Measurements from ENCODE around the gene SRSF3.

The SRSF3 gene

DNA sequence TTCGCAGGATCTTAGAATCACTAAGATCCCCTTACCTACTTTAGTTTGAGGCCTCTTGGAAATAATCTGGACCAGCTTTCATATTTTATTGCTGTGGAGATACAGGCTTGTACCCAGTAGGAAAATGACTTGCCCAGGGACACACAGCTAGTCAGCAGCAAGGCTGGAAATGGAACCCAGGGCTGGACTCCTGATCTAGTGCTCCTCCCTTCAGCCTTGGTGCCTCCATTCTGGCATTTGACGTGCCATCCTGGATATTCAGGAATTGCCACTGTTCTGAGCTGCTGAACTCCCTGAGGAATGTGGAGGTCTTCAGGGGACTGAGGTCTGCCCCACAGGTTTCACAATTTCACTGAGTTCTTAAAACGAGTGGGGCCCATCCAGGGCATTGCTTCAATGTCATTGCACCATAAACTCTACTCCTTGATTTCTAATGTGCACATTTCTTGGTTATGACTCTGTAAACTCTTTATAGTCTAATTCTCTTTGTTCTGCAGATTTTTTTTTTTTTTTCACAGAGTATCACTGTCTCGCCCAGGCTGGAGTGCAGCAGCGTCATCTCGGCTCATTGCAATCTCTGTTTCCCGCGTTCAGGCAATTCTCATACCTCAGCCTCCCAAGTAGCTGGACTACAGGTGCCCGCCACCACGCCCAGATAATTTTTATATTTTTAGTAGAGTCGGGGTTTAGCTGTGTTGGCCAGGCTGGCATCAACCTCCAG lies 57.7 kb downstream of the SRSF3 start:
- TF ChIP-seq TAF1 (IDR thresholded peaks at IDR 0.05; ENCODE audit: borderline replicate concordance, insufficient read depth, low read length) (no peak), POLR2AphosphoS5 (IDR thresholded peaks at IDR 0.05; ENCODE audit: low read depth, low read length) (no peak), FOXP2 (optimal IDR thresholded peaks at IDR 0.05; ENCODE audit: borderline replicate concordance, extremely low read depth, extremely low read length, insufficient read depth) (no peak)
- TF ChIP-seq, protein P1, sequence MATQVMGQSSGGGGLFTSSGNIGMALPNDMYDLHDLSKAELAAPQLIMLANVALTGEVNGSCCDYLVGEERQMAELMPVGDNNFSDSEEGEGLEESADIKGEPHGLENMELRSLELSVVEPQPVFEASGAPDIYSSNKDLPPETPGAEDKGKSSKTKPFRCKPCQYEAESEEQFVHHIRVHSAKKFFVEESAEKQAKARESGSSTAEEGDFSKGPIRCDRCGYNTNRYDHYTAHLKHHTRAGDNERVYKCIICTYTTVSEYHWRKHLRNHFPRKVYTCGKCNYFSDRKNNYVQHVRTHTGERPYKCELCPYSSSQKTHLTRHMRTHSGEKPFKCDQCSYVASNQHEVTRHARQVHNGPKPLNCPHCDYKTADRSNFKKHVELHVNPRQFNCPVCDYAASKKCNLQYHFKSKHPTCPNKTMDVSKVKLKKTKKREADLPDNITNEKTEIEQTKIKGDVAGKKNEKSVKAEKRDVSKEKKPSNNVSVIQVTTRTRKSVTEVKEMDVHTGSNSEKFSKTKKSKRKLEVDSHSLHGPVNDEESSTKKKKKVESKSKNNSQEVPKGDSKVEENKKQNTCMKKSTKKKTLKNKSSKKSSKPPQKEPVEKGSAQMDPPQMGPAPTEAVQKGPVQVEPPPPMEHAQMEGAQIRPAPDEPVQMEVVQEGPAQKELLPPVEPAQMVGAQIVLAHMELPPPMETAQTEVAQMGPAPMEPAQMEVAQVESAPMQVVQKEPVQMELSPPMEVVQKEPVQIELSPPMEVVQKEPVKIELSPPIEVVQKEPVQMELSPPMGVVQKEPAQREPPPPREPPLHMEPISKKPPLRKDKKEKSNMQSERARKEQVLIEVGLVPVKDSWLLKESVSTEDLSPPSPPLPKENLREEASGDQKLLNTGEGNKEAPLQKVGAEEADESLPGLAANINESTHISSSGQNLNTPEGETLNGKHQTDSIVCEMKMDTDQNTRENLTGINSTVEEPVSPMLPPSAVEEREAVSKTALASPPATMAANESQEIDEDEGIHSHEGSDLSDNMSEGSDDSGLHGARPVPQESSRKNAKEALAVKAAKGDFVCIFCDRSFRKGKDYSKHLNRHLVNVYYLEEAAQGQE (IDR thresholded peaks at IDR 0.05; ENCODE audit: insufficient read depth in 1 of 2, low read depth in 2 of 2, low read length in 2 of 2): no peak

Data from PFSK-1 (cell line).